HCEC 1CT (cell line): ENCODE data around the gene AIRE.
"Not testable (repeated sequence)": the region's sequence is repeated elsewhere in the genome, so short reads cannot be mapped to it uniquely, and the experiment has no call there.

ENCODE experiments used
- DNase-seq: peaks from one replicate; pipeline ENCODE4 v3.0.0-alpha.2; 2017

The AIRE gene

DNA sequence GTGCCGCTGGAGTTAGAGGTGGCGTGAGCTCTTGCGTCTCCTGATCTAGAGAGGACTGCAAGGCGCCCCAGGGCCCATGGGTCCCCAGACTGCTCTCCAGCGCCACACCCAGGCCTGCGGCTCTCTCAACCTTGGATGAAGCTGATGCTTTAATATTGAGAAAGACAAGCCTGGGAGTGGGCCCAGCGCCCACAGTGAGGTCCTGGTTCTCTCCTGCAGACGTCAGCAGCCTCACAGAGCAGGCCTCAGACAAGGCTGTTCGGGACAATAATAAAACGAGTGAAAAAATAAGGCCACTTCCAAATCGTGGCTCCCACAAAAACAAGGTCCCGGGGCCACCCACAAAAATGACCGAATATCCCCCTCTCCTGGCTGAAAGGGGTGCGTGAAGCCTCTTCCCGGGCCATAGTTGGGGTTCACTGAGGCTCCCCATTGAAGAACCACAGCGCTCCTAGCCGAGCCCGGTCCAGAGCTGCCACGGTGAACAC is 18.0 kb upstream of the AIRE start:
- DNase-seq, result no peak

DNA sequence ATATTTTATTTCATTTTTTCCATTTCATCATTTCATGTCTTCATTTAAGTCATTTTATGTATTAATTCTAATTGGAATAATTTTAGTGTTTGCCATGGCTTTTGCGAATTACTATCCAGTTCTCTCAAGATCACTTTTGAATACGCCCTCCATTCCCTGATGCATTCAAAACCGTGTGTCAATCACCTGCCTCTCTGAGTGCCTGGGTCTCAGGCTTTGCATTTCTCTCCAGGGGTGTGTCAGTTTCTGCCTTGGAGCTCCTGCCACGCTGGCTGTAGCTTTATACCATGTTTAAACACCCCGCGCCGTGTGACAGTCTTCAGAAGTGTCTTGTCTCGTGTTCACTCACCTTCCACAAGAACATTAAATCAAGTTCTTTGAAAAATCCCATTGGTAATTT is 16.6 kb upstream of the AIRE start:
- DNase-seq, result no peak

DNA sequence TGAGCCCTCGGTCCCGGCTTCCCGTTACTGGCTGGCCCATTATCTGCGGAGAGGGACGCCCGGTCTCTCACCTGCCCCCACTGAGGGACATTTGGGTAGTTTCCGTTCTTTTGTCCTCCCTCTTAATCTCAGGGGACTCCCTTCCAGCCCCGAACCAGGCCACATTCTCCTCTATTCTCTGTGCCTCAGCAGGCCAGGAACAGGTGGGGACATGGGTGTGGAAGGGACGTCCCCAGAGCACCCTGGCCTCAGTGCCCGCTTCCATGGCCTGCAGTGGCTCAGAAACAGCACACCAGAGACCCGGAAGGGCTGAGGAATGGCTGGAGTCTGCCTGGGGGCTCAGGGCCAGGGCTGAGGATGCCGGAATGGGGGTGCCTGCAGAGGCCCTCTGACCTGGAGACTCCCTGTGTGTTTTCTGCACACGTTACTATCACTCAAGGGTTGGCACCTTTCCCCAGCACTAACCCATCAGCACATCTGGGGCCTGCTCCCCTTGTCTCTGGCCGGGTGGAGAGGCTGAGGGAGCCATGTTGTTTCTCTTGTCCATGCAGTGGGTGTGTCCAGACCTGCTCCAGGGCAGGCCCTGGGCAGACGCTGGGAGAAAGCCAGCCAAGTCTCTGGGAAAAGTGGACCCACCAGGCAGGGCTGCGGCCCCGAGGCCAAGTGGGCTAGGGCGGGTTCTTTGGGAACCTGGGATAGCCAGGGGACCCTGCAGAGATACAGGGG is 14.0 kb upstream of the AIRE start:
- DNase-seq, result no peak

DNA sequence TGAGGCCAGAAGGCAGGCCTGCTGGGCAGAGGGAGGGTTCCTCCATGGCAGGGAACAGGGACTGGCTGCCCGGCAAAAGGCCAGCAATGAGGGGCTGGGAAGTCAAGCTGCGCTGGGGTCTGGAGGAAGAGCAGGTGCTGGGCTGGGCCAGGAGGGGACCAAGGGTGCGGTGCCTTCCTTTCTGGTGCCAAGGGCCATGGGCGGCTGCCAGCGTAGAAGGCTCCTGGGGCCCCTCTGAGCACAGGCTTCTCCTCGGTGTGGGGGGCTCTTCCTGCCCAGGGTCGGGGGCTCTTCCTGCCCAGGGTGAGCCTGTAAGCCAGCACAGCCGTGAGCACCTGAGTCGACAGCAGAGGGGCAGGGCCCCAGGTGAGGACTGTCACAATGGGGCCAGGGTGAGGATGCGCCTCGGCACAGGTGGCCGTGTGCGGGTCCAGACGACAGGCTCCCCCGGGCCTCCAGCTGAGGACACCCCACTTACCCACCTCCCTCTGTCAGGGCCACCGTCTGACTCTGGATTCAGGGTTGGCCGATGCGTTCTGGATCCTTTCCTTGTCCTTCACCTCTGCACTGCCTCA is 13.3 kb upstream of the AIRE start:
- no peak for DNase-seq

DNA sequence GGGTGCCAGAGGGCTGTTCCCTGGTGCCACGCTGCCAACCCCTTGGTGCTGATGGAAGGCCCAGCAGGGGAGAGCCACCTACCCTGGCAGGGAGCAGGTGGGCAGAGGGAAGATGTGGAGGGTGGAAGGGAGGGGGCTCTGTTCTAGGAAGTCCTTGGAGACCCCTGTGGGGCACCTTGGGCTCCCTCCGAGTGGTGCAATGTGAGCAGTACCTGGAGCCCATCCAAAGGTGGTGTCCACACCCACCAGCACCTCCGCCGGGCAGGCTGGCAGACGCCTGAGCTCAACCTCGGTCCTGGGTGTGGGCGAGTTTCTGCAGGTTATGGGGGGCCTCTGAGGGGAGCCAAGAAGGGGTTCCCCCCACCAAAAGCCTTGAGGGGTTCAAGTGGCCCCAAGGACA is 12.6 kb upstream of the AIRE start:
- DNase-seq, result no peak

DNA sequence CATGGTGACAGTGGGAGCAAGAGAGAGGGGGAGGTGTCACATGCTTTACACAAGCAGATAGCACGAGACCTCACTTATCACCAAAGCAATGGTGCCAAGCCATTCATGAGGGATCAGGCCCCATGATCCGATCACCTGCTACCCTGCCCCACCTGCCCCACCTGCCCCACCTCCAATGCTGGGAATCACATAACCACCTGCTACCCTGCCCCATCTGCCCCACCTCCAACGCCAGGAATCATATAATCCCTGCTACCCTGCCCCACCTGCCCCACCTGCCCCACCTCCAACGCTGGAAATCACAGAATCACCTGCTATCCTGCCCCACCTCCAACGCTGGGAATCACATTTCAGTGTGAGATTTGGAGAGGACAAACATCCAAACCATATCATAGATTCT is 10.6 kb upstream of the AIRE start:
- no peak for DNase-seq

DNA sequence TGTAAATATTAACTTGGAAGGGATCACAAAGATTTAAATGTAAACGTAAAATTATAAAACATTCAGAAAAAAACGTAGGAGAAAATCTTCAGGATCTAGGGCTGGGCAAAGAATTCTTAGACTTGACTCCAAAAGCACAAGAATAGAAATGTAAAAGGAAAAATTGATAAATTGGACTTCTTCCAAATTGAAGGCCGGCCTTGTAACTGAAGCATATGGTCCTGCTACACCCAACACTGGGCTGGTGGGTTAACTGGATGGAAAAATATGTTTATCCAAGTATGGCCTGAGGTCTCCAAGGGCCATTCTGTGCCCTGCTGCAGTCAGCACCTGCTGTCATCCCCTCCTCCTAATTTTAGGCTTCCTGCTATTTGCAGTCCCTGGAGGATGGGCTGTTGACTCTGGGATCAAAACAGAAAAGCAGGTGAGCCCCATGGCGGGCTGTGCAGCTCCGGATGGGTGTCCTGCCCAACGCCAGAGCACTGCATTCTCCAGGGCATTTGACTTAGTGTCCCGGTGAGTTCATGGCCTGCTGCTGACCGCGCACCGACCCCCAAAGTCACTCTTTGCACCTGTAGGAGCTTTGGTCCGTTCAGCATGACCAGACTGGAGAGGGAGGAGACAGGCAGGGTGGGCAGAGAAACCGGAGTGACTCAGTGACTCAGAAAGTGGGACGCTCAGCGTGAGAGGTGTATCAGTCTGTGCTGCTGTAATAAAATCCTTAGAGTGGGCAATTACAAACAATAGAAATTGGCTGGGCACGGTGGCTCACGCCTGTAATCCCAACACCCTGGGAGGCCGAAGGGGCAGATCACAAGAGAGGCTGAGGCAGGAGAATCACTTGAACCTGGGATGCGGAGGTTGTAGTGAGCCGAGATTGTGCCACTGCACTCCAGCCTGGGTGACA is 6.1 kb upstream of the AIRE start:
- no peak for DNase-seq

DNA sequence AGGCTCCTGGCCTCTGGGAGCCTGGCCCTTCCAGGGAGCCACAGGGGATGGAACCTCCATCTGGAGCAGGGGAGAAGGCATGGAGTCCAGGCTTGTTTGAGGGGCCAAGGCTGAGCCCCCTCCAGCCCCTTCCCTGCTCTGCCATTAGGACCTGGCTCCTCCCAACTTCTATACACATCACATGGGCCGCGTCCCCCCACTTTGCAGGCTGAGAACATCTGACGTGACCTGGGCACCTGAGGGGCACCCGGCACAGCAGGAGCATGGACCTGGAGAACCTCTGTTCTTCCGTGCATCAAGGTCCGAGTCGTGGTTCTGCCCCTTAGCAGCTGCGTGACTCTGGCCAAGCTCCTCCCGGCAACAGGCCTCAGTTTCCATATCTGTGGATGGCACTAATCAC is 3.9 kb upstream of the AIRE start:
- DNase-seq, result no peak

DNA sequence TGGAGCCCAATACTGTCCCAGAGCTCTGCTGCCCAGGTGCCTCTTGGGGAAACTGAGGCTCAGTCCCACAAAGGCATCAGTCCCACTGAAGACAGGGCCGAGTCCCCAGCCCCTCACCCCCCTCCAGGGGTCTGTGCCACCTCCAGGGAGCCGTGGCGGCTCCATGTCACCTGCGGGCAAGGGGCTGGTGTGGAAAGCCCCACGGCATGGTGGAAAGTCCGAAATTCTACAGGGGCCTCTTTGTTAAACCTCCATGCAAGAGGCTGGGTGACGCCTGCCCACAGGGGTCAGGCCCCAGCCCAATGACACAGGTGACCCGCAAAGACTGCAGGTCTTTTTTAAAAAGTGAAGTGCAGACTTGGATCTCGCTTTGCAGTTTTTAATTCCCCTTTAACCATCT is 3.3 kb upstream of the AIRE start:
- DNase-seq, result no peak

DNA sequence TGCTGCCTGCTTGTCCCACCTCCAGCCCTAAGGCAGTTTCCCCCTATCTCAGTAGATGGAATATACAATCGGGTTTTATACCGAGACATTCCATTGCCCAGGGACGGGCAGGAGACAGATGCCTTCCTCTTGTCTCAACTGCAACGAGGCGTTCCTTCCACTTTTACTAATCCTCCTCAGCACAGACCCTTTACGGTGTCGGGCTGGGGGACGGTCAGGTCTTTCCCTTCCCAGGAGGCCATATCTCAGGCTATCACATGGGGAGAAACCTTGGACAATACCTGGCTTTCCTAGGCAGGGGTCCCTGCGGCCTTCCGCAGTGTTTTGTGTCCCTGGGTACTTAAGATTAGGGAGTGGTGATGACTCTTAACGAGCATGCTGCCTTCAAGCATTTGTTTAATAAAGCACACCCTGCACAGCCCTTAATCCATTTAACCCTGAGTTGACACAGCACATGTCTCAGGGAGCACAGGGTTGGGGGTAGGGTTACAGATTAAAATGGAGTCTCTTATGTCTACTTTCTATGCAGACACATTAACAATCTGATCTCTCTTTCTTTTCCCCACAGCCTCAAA is 2.4 kb upstream of the AIRE start:
- DNase-seq, result not testable (repeated sequence)

DNA sequence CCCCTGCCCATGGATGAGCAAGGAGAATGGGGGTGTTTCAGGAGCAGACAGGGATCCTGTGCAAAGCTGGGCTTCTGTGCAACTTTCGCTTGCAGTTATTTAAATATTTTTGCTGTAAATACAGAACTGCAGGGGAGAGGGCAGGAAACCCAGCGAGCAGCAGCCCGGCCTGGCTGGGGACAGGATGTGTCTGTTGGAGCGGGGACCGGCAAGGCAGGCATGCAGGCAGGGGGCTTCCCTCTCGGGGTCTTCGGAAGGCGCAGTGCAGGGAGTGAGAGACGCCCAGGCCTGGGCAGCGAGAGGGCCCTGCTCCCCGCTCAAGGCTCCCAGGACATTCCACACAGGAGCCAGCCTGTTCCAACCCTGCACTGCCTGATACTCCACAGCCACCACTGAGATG is 1.7 kb upstream of the AIRE start:
- no peak for DNase-seq

DNA sequence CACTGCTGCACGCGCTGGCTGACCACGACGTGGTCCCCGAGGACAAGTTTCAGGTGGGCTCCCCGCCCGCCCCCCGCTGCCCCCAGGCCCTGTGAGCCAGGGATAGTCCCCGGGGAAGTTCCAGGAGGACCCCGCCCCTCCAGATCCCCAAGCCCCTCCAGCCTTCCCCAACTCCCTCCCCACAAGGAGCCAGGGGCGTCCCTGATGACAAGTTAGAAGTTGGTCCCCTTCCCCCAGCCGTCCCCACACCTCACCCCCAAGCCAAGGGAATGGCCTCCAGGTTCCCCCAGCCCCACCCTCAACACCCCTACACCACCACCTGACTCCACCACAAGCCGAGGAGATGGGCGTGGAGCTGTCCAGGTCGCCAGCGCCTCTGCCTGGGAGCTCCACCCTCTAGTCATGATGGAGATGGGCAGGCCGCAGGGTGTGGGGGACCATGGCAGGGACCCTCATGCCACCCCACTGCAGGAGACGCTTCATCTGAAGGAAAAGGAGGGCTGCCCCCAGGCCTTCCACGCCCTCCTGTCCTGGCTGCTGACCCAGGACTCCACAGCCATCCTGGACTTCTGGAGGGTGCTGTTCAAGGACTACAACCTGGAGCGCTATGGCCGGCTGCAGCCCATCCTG is 525 bp downstream of the AIRE start:
- DNase-seq, result no peak

DNA sequence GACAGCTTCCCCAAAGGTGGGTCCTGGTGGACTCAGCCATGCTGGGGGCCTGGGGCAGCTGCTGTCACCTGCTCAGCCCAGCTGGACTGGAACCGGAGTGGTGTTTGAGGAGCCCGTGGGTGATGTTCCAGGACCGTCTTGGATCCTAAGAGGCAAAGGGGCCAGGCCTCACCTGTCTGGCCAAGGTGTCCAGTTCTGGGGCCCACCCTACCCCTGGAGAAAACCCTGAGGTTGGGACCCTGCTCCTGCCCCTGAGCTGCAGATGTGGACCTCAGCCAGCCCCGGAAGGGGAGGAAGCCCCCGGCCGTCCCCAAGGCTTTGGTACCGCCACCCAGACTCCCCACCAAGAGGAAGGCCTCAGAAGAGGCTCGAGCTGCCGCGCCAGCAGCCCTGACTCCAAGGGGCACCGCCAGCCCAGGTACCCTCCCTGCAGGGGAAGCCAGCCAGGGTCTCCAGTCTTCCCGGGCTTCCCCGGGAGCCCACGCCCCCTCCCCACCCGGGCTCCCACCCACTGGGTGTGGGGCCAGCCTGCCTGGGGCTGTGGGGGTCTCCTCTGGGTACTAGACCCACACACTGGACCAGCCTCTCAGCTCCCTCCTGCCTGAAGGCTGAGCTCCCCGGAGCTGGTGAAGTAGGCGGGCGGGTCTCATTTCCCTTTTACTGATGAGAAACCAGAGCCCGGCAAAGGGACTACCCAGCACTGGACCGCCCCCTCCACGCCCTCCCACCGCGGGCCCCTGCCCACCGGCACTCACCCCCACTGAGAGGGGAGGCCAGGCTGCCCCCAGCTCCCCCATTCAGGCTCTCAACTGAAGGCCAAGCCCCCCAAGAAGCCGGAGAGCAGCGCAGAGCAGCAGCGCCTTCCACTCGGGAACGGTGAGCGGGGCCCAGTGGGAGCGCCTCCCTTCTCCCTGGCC is 1.3 kb downstream of the AIRE start:
- no peak for DNase-seq

DNA sequence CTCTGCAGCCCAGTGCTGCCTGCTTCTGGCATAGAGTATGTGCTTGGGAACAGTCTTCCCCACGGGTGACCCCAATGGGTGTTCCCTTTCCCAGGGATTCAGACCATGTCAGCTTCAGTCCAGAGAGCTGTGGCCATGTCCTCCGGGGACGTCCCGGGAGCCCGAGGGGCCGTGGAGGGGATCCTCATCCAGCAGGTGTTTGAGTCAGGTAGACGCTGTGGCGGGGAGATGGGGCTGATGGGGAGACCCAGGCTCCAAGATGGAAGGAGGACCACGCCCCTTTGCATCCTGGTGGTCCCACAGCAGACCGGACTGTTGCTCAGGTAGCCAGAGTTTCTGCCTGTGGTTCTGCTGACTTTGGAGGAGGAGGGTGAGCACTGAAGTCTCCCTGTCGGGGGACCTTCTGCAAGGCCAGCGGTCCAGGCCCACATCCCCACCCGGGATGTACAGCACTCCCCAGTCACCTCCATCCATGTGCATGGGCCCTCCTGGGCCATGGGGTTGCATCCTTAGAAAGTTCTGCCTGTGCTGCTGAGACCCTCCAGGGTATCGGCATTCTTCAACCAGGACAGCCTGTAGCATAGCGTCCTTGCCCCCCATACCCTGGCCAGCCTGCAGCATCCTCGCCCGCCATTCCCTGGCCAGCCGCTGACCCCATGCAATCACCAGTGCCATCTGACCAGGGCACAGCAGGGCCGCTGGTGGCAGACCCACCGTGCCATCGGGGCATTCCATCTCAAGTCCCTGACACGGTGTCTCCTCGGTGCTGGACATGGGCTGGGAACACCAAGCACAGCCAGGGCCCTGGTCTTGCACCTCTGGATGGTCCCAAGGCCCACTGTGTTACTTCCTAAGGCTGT is 2.8 kb downstream of the AIRE start:
- DNase-seq, result no peak

DNA sequence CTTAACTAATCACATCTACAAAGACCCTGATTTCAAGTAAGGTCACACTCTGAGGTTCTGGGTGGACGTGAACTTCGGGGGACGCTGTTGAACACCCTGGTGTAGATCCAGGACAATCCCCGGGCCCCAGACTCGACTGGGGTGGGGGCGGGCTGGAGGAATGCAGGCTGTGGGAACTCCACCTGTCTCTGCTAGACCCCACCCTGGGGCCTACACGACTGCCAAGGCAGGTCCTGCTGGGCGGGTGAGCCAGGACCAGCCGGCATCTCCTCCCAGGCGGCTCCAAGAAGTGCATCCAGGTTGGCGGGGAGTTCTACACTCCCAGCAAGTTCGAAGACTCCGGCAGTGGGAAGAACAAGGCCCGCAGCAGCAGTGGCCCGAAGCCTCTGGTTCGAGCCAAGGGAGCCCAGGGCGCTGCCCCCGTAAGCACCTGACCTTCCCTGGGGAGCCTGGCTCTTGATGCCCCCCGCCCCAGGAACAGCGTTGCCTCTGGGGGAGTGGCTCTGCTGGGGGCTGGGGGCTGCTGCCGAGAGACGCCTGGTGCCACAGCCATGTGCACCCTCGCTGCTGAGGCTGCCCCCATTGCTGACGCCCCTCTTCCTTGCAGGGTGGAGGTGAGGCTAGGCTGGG is 3.8 kb downstream of the AIRE start:
- no peak for DNase-seq

DNA sequence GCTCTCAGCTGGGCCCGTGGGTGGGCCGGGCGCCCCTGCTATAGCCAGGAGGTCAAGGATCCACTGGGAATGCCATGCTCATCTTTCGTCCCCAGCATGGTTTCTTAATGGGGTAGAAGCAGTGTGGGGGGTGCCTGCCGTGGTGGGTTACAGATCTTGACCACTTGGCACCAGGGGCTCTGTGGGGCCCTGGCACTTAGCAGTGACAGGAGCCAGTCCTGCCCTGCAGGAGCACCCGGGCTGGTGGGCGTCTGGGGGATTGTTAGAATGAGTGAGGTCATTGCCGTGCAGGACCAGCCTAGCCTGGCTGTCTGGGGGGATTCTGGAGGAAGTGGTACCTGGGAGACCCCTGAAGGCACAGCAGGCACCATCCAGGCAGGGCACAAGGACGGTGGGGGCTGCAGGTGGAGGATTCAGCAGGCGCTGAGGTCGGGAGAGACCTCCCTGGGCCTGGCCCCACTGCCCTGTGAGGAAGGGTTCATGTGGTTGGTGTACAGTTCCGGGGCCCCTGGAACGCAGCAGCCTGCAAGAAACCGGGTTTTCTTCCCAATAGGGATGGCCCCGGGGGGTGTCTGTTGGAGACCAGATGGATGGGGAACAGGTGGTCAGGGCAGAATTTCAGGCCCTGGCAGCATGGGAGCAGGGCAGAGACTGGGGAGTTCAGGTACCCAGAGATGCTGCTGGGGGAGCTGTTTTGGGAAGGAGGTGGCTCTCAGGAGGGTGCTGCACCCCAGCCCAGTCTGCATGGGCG is 4.8 kb downstream of the AIRE start:
- no peak for DNase-seq

DNA sequence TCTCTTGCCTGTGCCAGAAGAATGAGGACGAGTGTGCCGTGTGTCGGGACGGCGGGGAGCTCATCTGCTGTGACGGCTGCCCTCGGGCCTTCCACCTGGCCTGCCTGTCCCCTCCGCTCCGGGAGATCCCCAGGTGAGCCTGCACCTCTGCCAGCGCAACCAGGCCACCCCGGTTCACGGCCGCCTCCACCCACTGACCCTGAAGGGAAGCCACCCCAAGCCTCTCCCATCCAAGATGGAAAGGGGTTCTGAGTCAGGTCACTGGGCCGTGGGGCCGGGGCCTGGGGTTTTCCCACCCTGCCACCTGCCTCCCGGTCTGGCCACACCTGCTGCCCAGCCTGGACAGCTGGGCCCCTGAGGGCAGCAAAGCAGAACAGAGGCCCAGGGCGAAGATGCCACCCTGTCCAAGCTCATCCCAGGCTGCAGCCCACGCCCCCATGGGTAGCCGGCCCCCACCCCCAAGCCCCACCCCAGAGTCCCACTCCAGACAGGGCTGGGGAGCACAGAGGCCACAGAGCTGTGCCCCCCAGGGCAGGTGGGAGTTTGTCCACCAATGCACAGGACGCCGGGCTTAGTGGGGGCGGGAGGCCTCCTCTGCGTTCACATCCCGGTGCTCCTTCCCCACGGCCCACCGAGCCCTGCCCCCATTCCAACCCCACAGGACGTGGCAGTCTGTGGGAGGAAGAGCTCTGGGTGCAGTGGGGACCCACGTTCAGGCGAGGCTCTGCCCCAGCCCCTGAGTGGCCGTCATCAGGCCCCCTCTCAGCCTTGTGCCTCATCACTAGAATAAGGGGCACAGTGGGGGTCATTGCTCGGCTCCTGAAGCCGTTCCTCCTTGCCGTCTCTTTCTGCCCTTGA is 5.6 kb downstream of the AIRE start:
- no peak for DNase-seq

DNA sequence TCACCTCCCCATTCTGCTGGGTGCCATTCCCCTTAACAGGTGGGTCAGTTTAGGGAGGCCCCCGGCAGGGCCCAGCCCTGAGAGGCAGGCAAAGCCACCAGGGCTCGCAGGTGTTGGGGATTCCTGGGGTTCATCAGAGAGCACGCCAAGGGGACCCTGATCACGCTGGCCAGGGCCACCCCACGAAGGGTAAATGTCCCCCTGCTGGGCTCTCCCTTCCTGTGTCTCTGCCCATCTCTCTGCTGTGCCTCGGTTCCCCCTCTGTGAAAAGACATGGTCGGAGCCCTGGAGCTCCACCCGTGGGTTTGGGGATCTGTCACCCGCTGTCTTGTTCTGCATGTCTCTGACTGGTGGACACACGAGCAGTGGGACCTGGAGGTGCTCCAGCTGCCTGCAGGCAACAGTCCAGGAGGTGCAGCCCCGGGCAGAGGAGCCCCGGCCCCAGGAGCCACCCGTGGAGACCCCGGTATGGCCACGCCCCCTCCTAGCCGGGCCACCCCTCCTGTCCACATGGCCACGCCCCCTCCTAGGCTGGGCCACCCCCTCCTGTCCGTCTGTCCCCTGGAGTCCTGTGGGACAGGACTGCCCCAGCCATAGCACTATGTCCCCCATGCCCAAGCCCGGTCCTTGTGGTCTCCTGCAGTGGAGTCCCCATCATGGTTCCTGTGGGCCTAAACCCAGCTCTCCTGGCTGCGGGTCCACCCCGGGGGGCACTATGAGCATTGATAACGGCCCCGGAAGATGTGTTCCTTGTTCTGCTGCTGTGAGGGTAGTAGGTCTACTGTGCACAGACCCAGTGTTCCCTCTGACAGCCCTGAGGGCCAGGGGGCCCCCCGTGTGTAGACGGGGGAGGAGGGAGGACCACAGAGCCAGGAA is 6.5 kb downstream of the AIRE start:
- DNase-seq, result no peak
